ENCODE measurements around the gene FOXK1.
"Not testable (repeated sequence)": the region's sequence is repeated elsewhere in the genome, so short reads cannot be mapped to it uniquely, and the experiment has no call there.

Gene FOXK1

GRCh38 chr7:4668510-4668847 is 13.6 kb upstream of the FOXK1 start:
- Histone ChIP-seq H3K4me3 (ENCODE audit: low read length) (no peak overlapping the region), H3K9me3 (ENCODE audit: insufficient read depth, low read depth, low read length) (no peaks in the 10 kb centered on the region), H3K9ac (ENCODE audit: low read depth, low read length) (no peak overlapping the region), H3K4me1 (ENCODE audit: insufficient read depth, low read length) (no peaks in the 10 kb centered on the region), H3K27me3 (ENCODE audit: insufficient read depth, low read length) (no peaks in the 10 kb centered on the region; the same call in 1 of the 2 replicates), H3K27ac (ENCODE audit: low read depth, low read length) (no peak overlapping the region), H3K36me3 (ENCODE audit: insufficient read depth, low read length) (no peaks in the 10 kb centered on the region)
- 88% methylated on average over 3 of the region's 3 CpGs for WGBS

GRCh38 chr7:4670791-4671190 is 11.3 kb upstream of the FOXK1 start:
- H3K4me1 ChIP-seq (ENCODE audit: insufficient read depth, low read length), result no peaks in the 10 kb centered on the region
- 0 out of 2 replicates have a peak, but pooled peaks cover 6% of the 10 kb centered on the region for H3K9me3 ChIP-seq (ENCODE audit: insufficient read depth, low read depth, low read length)
- 81% methylated on average over 4 of the region's 4 CpGs for WGBS
- no peaks in the 10 kb centered on the region; the same call in 1 of the 2 replicates for H3K27me3 ChIP-seq (ENCODE audit: insufficient read depth, low read length)
- H3K4me3 ChIP-seq (ENCODE audit: low read length), result no peak overlapping the region
- H3K9ac ChIP-seq (ENCODE audit: low read depth, low read length), result no peak overlapping the region
- H3K36me3 ChIP-seq (ENCODE audit: insufficient read depth, low read length), result no peaks in the 10 kb centered on the region
- no peak overlapping the region for H3K27ac ChIP-seq (ENCODE audit: low read depth, low read length)

GRCh38 chr7:4675771-4676367 is 6.2 kb upstream of the FOXK1 start:
- H3K27me3 ChIP-seq (ENCODE audit: insufficient read depth, low read length), result peaks cover 28% of the 10 kb centered on the region
- no peaks in the 10 kb centered on the region for H3K36me3 ChIP-seq (ENCODE audit: insufficient read depth, low read length)
- H3K9ac ChIP-seq (ENCODE audit: low read depth, low read length), result no peak overlapping the region
- H3K9me3 ChIP-seq (ENCODE audit: insufficient read depth, low read depth, low read length), result 0 out of 2 replicates have a peak, but pooled peaks cover 6% of the 10 kb centered on the region
- no peak overlapping the region for H3K27ac ChIP-seq (ENCODE audit: low read depth, low read length)
- 92% methylated on average over 8 of the region's 8 CpGs for WGBS
- H3K4me1 ChIP-seq (ENCODE audit: insufficient read depth, low read length), result no peaks in the 10 kb centered on the region
- H3K4me3 ChIP-seq (ENCODE audit: low read length), result no peak overlapping the region

- not testable (repeated sequence) for H3K4me1 ChIP-seq (ENCODE audit: insufficient read depth, low read length); H3K27ac ChIP-seq (ENCODE audit: low read depth, low read length); H3K4me3 ChIP-seq (ENCODE audit: low read length); H3K36me3 ChIP-seq (ENCODE audit: insufficient read depth, low read length); H3K9me3 ChIP-seq (ENCODE audit: insufficient read depth, low read depth, low read length); H3K9ac ChIP-seq (ENCODE audit: low read depth, low read length)
- WGBS, result 96% methylated on average over 11 of the region's 11 CpGs
- peaks cover 38% of the 10 kb centered on the region for H3K27me3 ChIP-seq (ENCODE audit: insufficient read depth, low read length)
Observed at GRCh38 chr7:4677518-4677917, 4.6 kb upstream of the FOXK1 start.

GRCh38 chr7:4681218-4681851 is 760 bp upstream of the FOXK1 start:
- WGBS, result 93% methylated on average over 3 of the region's 6 CpGs
- no peaks in the 10 kb centered on the region for H3K36me3 ChIP-seq (ENCODE audit: insufficient read depth, low read length)
- H3K4me1 ChIP-seq (ENCODE audit: insufficient read depth, low read length), result peaks cover 12% of the 10 kb centered on the region
- 0 out of 2 replicates have a peak, but pooled peaks cover 2% of the 10 kb centered on the region for H3K9me3 ChIP-seq (ENCODE audit: insufficient read depth, low read depth, low read length)
- no peak overlapping the region for H3K9ac ChIP-seq (ENCODE audit: low read depth, low read length)
- peaks cover 51% of the 10 kb centered on the region for H3K27me3 ChIP-seq (ENCODE audit: insufficient read depth, low read length)
- H3K4me3 ChIP-seq (ENCODE audit: low read length), result peak overlapping the region; percentile 36
- no peak overlapping the region for H3K27ac ChIP-seq (ENCODE audit: low read depth, low read length)

- peaks cover 51% of the 10 kb centered on the region for H3K27me3 ChIP-seq (ENCODE audit: insufficient read depth, low read length)
- under 1% methylated on average over 45 of the region's 47 CpGs for WGBS
- peak overlapping the region; percentile 78 for H3K9ac ChIP-seq (ENCODE audit: low read depth, low read length)
- peaks cover 12% of the 10 kb centered on the region for H3K4me1 ChIP-seq (ENCODE audit: insufficient read depth, low read length)
- no peak overlapping the region for H3K27ac ChIP-seq (ENCODE audit: low read depth, low read length)
- H3K9me3 ChIP-seq (ENCODE audit: insufficient read depth, low read depth, low read length), result 0 out of 2 replicates have a peak, but pooled peaks cover 2% of the 10 kb centered on the region
- no peaks in the 10 kb centered on the region for H3K36me3 ChIP-seq (ENCODE audit: insufficient read depth, low read length)
- H3K4me3 ChIP-seq (ENCODE audit: low read length), result peak overlapping the region; percentile 80
Observed at GRCh38 chr7:4682621-4683042, 537 bp downstream of the FOXK1 start.

- H3K36me3 ChIP-seq (ENCODE audit: insufficient read depth, low read length), result no peaks in the 10 kb centered on the region
- H3K4me3 ChIP-seq (ENCODE audit: low read length), result peak overlapping the region; percentile 80
- peaks cover 47% of the 10 kb centered on the region for H3K27me3 ChIP-seq (ENCODE audit: insufficient read depth, low read length)
- H3K27ac ChIP-seq (ENCODE audit: low read depth, low read length), result no peak overlapping the region
- H3K9me3 ChIP-seq (ENCODE audit: insufficient read depth, low read depth, low read length), result 0 out of 2 replicates have a peak, but pooled peaks cover 2% of the 10 kb centered on the region
- WGBS, result 21% methylated on average over 21 of the region's 23 CpGs
- peak overlapping the region; percentile 63; the same call in 1 of the 2 replicates for H3K9ac ChIP-seq (ENCODE audit: low read depth, low read length)
- H3K4me1 ChIP-seq (ENCODE audit: insufficient read depth, low read length), result peaks cover 12% of the 10 kb centered on the region
Observed at GRCh38 chr7:4683043-4683883, 1.2 kb downstream of the FOXK1 start.

- no peak overlapping the region for H3K9ac ChIP-seq (ENCODE audit: low read depth, low read length)
- peaks cover 39% of the 10 kb centered on the region for H3K27me3 ChIP-seq (ENCODE audit: insufficient read depth, low read length)
- WGBS, result 45% methylated on average over 14 of the region's 16 CpGs
- H3K9me3 ChIP-seq (ENCODE audit: insufficient read depth, low read depth, low read length), result 0 out of 2 replicates have a peak, but pooled peaks cover 2% of the 10 kb centered on the region
- peaks cover 12% of the 10 kb centered on the region for H3K4me1 ChIP-seq (ENCODE audit: insufficient read depth, low read length)
- no peak overlapping the region for H3K27ac ChIP-seq (ENCODE audit: low read depth, low read length)
- H3K4me3 ChIP-seq (ENCODE audit: low read length), result peak overlapping the region; percentile 80
- no peaks in the 10 kb centered on the region for H3K36me3 ChIP-seq (ENCODE audit: insufficient read depth, low read length)
Observed at GRCh38 chr7:4683884-4684565, 1.9 kb downstream of the FOXK1 start.

- WGBS, result 95% methylated on average over 9 of the region's 9 CpGs
- no peak overlapping the region for H3K27ac ChIP-seq (ENCODE audit: low read depth, low read length)
- peaks cover 12% of the 10 kb centered on the region for H3K4me1 ChIP-seq (ENCODE audit: insufficient read depth, low read length)
- no peaks in the 10 kb centered on the region for H3K36me3 ChIP-seq (ENCODE audit: insufficient read depth, low read length)
- no peak overlapping the region for H3K9ac ChIP-seq (ENCODE audit: low read depth, low read length)
- H3K9me3 ChIP-seq (ENCODE audit: insufficient read depth, low read depth, low read length), result 0 out of 2 replicates have a peak, but pooled peaks cover 2% of the 10 kb centered on the region
- no peak overlapping the region for H3K4me3 ChIP-seq (ENCODE audit: low read length)
- H3K27me3 ChIP-seq (ENCODE audit: insufficient read depth, low read length), result peaks cover 33% of the 10 kb centered on the region
Observed at GRCh38 chr7:4684846-4685245, 2.8 kb downstream of the FOXK1 start.

GRCh38 chr7:4685676-4686075 is 3.6 kb downstream of the FOXK1 start:
- not testable (repeated sequence) for H3K4me3 ChIP-seq (ENCODE audit: low read length); H3K9ac ChIP-seq (ENCODE audit: low read depth, low read length); H3K27ac ChIP-seq (ENCODE audit: low read depth, low read length); H3K36me3 ChIP-seq (ENCODE audit: insufficient read depth, low read length); H3K9me3 ChIP-seq (ENCODE audit: insufficient read depth, low read depth, low read length)
- Histone ChIP-seq H3K4me1 (ENCODE audit: insufficient read depth, low read length) (peaks cover 12% of the 10 kb centered on the region), H3K27me3 (ENCODE audit: insufficient read depth, low read length) (peaks cover 25% of the 10 kb centered on the region)
- WGBS, result 93% methylated on average over 10 of the region's 10 CpGs

Measured in HUES64 (cell line).